HUES6 (cell line): Measurements from ENCODE around the gene SCT.

Source experiments
- H3K27ac ChIP-seq: 2 replicates; pipeline ENCODE4 v1.7.0; 2013; ENCODE audit warnings: low read depth, mild to moderate bottlenecking, low read length, inconsistent platforms
- H3K27me3 ChIP-seq: 2 replicates; pipeline ENCODE4 v1.6.1; 2013; ENCODE audit warnings: low read length; ENCODE audit not compliant: control insufficient read depth, insufficient read depth
- H3K36me3 ChIP-seq: 2 replicates; pipeline ENCODE4 v1.6.1; 2013; ENCODE audit warnings: low read length; ENCODE audit not compliant: control insufficient read depth, insufficient read depth
- H3K4me1 ChIP-seq: 2 replicates; pipeline ENCODE4 v1.6.1; 2013; ENCODE audit warnings: low read length; ENCODE audit not compliant: control insufficient read depth, insufficient read depth
- H3K4me3 ChIP-seq: 2 replicates; pipeline ENCODE4 v1.5.1; 2013; ENCODE audit warnings: low read depth, low read length
- H3K9ac ChIP-seq: one replicate; pipeline ENCODE4 v1.6.1; 2013; ENCODE audit warnings: mild to moderate bottlenecking, low read length
- H3K9me3 ChIP-seq: 2 replicates; pipeline ENCODE4 v1.6.1; 2013; ENCODE audit warnings: low read depth, low read length; ENCODE audit not compliant: control insufficient read depth, insufficient read depth

The SCT gene, protein sequence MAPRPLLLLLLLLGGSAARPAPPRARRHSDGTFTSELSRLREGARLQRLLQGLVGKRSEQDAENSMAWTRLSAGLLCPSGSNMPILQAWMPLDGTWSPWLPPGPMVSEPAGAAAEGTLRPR

DNA sequence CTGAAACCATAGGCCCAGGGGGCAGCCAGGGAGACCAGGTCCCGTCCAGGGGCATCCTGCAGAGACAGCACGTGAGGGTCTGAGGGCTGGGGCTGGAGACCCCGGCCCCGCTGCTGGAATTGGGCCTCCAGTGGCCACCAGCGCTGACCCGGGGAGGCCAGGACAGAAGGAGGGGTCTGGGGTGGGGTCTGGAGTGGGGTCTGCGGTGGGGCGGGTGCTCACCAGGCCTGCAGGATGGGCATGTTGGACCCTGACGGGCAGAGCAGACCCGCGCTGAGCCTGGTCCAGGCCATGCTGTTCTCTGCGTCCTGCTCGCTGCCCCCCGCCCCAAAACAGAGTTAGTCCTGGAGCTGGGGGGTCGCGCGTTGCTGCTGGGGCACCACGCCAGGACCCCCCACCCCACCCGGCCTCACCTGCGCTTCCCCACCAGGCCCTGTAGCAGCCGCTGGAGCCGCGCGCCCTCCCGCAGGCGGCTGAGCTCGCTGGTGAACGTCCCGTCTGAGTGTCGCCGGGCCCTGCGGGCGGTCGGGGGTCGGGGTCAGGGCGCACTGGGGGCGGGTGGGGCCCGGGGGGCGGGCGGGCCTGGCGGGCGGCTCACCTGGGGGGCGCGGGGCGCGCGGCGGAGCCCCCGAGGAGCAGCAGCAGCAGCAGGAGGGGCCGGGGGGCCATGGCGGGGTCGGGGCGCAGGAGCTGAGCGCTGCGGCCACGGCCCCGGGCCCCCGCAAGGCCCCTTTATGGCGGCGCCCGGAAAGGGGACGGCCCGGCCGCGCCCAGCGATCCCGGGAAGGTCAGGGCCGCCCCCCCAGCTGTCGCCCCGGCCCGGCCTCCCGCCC, at the start of gene SCT:
SCT (minus strand) TSS at position 707 of the 833 bp plus-strand sequence; CDS start at position 669, 38 bp downstream.
- Histone ChIP-seq H3K9me3 (no peaks in the 10 kb centered on the region), H3K9ac (no peak within 1 kb of the TSS), H3K4me3 (peak within 1 kb of the TSS; percentile 37; the same call in 1 of the 2 replicates), H3K4me1 (0 out of 2 replicates have a peak, but pooled peaks cover 3% of the 10 kb centered on the region), H3K27ac (no peak within 1 kb of the TSS), H3K36me3 (peaks cover 3% of the 10 kb centered on the region; the same call in 1 of the 2 replicates), H3K27me3 (peaks cover 5% of the 10 kb centered on the region; the same call in 1 of the 2 replicates)

DNA sequence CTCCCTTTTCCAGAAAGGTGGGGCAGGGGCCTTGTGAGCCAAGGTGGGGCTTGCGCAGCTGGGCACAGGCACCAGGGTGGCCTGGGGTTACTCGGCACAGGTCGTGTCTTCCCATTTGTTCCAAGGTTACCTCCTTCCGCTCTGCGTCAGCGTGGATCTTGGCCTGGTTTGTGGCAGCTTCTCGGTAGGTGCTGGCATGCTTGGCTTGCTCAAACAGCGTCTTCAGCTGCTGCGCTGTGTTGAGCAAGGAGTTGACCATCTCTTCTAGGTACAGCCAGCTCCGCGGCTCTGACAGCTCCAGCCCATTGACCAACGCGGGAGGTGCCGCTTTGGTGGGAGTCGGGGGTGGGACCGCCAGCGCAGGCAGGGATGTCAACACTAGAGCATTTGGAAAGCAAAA, 47.4 kb upstream of the SCT start:
- Histone ChIP-seq H3K36me3 (peaks cover 43% of the 10 kb centered on the region), H3K9me3 (no peaks in the 10 kb centered on the region), H3K4me3 (no peak overlapping the region)

DNA sequence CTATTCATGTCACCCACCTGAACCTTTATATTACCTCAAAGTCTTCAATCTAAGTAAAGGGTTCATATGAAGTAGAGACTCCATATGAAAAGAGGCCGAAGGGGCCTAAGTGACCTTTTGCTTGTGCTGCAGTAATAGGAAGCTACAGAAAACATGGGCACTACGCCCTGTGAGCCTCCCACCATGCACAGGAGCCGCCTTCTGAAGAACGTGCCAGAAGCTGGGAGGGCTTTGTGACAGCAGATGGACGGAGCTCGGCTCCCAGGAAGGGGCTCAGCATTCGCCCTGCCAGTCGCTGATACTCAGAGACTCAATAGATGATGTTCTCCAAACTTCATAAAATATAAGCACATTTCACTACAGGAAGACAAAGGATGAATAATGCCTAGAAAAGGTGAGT, 46.9 kb upstream of the SCT start:
- no peak overlapping the region for H3K9ac ChIP-seq
- no peaks in the 10 kb centered on the region for H3K9me3 ChIP-seq
- peaks cover 40% of the 10 kb centered on the region for H3K36me3 ChIP-seq
- H3K4me1 ChIP-seq, result no peaks in the 10 kb centered on the region
- no peak overlapping the region for H3K4me3 ChIP-seq
- no peaks in the 10 kb centered on the region for H3K27me3 ChIP-seq
- no peak overlapping the region for H3K27ac ChIP-seq

More for the DNA sequence above, 47.4 kb upstream of the SCT start:
- Histone ChIP-seq H3K27ac (no peak overlapping the region), H3K9ac (no peak overlapping the region), H3K4me1 (no peaks in the 10 kb centered on the region), H3K27me3 (no peaks in the 10 kb centered on the region)

DNA sequence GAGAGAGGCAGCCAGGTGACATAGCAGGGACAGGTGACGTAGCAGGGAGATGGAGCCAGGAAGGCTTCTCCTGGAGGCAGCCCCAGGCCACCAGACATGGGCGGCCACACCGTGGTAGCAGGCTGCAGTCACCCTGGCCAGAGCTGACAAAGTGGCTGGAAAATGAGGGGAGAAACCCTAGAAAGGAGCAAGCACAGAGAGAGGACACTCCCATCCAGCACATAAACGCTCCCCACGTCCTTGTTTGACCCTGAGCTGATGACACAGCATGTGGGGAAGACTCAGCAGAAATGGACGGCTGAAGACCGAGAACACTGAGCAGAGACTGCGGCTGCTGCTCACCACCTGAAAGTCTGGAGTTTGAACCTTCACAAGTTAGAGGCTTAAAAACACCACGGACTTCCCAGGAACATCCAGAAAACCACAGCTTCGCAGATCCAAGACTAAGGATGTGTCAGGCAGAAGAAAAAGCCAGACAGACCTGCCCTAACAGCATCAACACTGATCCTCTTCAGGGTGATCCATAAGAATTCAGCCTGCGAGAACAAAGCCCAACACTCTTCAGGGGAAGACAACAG, 38.8 kb upstream of the SCT start:
- Histone ChIP-seq H3K4me3 (no peak overlapping the region), H3K9ac (no peak overlapping the region), H3K4me1 (no peaks in the 10 kb centered on the region), H3K36me3 (peaks cover 30% of the 10 kb centered on the region), H3K9me3 (no peaks in the 10 kb centered on the region), H3K27me3 (no peaks in the 10 kb centered on the region), H3K27ac (no peak overlapping the region)

DNA sequence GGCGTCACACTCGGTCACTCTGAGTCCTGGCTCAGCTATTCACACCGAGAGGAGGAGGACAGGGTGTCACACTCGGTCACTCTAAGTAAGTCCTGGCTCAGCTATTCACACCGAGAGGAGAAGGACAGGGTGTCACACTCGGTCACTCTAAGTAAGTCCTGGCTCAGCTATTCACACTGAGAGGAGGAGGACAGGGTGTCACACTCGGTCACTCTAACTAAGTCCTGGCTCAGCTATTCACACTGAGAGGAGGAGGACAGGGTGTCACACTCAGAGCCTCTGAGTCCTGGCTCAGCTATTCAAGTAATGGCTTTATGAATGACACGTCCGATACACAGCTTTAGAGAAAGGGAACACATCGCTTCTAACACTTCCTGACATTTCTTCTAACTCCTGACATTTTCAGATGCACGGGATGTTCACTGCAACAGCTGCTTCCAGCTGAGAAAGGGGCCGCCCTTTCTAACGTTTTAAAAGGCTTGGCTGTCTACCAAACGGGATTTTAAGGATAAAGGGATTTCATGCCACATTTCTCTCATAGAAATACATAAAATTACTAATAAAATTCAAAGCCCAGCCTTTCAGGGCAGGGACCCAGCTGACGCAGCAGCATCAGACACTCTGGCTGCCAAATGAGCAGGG, 38.2 kb upstream of the SCT start:
- H3K27me3 ChIP-seq, result no peaks in the 10 kb centered on the region
- H3K27ac ChIP-seq, result no peak overlapping the region
- peaks cover 36% of the 10 kb centered on the region for H3K36me3 ChIP-seq
- no peak overlapping the region for H3K4me3 ChIP-seq
- H3K4me1 ChIP-seq, result no peaks in the 10 kb centered on the region
- H3K9ac ChIP-seq, result no peak overlapping the region
- H3K9me3 ChIP-seq, result no peaks in the 10 kb centered on the region

DNA sequence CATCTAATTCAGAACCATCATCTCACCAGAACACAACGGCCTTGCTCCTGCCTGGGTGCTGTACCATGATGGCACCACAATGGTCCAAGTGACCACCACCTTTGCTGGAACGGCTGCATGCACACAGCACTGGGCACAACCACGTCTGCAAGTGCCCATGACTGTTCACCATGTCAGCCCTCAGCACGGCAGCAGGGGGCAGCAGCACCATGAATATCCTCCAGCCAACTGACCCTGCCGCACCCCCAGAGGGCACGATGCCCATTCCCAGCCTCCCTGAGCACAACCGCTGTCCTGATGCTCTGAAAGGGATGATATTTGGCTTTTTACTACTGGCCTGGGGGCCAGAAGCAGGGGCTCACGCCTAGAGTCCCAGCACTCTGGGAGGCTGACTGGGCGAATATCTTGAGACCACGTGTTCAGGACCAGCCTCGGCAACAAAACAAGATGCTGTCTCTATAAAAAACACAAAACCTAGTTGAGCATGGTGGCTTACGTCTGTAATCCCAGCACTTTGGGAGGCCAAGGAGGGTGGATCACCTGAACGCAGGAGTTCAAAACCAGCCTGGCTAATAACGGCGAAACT, 35.8 kb upstream of the SCT start:
- no peak overlapping the region for H3K9ac ChIP-seq
- H3K9me3 ChIP-seq, result no peaks in the 10 kb centered on the region
- no peak overlapping the region for H3K4me3 ChIP-seq
- H3K4me1 ChIP-seq, result no peaks in the 10 kb centered on the region
- peaks cover 47% of the 10 kb centered on the region for H3K36me3 ChIP-seq
- H3K27ac ChIP-seq, result no peak overlapping the region
- H3K27me3 ChIP-seq, result no peaks in the 10 kb centered on the region

DNA sequence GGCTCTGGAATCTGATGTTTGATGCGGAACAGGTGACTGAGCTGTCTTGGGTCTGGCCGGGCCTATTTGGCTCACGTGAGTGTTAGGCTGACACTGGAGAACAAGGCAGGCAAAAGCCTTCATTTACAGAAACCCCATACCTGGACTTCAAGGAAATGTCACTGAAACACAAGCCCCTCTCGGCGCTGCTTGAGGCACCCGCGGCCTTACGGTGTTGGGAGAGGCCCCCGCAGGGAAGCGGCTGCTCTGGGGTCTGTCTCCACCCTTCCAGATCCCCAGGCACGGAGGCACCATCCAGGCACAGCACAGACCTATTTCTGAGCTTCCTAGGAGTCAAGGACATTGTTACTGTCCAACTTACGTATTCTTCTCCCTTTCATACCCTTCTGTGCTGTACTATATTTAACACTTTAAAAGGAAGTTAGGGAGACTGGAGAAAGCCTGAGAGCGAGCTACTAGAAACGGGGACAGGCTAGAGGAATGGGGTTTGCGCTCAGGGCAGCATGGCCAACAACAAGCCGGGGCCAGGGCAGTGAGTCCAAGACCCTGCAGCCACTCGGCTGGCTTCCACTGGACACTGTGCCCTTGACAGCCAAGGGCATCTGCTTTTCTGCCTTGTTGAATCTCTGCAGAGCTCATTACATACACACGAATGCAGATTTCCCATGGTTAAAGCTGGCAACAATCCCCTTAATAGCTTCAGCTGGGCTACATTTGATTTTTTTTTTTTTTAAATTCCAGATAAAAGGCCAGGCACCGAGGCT, 33.9 kb upstream of the SCT start:
- H3K36me3 ChIP-seq, result peaks cover 42% of the 10 kb centered on the region
- no peaks in the 10 kb centered on the region for H3K4me1 ChIP-seq
- H3K4me3 ChIP-seq, result no peak overlapping the region
- H3K9ac ChIP-seq, result no peak overlapping the region
- H3K27ac ChIP-seq, result no peak overlapping the region
- no peaks in the 10 kb centered on the region for H3K9me3 ChIP-seq
- H3K27me3 ChIP-seq, result no peaks in the 10 kb centered on the region

DNA sequence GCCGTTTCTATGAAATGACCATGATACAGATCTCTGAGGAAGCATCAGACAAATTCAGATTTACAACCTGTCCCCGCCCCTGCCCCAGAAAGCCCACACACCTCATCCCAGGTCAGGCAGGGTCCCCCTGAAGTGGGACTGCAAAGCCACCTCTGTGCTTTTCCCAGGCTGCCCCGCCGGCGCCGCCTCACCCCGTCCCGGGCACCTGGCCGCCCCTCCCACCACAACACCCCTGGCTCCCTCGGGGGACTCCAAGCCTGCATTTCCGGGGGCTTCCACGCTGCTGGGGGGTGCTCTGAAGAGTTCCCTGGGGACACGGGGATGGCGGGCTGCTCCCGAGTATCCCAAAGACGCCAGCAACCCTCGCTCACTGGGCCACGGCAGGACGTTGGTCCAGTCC, 33.3 kb upstream of the SCT start:
- H3K9ac ChIP-seq, result no peak overlapping the region
- no peaks in the 10 kb centered on the region for H3K4me1 ChIP-seq
- no peaks in the 10 kb centered on the region for H3K27me3 ChIP-seq
- H3K4me3 ChIP-seq, result no peak overlapping the region
- H3K9me3 ChIP-seq, result no peaks in the 10 kb centered on the region
- H3K36me3 ChIP-seq, result peaks cover 37% of the 10 kb centered on the region
- H3K27ac ChIP-seq, result no peak overlapping the region

DNA sequence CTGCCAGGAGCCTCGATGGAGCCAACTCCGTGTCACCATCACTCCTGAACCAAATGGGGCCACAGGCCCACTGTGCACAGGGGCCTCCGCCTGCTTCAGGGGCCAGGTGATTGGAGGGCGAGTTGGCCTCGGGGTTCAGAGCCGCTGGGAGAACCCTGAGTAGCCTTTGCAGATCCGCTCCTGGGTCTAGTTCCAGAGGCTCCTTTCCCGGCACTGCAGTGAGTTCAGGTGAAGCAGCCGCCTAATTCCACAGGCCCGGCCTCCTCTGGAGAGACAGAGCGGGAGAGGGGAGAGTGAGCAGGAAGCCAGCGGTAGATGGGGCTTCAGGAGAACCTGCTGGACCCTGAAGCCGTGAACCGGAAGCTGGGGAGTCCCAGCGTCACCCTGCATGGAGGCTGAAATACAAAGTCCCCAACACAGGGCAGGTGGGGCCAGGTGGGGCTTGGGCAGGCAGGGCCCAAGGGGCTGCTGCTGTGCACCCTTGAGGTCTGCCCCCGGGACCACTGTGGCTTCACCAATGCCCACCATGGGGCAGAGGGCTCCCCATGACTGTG, 32.6 kb upstream of the SCT start:
- no peak overlapping the region for H3K9ac ChIP-seq
- H3K4me3 ChIP-seq, result no peak overlapping the region
- H3K27me3 ChIP-seq, result no peaks in the 10 kb centered on the region
- H3K36me3 ChIP-seq, result peaks cover 37% of the 10 kb centered on the region
- H3K4me1 ChIP-seq, result no peaks in the 10 kb centered on the region
- H3K27ac ChIP-seq, result no peak overlapping the region
- no peaks in the 10 kb centered on the region for H3K9me3 ChIP-seq

DNA sequence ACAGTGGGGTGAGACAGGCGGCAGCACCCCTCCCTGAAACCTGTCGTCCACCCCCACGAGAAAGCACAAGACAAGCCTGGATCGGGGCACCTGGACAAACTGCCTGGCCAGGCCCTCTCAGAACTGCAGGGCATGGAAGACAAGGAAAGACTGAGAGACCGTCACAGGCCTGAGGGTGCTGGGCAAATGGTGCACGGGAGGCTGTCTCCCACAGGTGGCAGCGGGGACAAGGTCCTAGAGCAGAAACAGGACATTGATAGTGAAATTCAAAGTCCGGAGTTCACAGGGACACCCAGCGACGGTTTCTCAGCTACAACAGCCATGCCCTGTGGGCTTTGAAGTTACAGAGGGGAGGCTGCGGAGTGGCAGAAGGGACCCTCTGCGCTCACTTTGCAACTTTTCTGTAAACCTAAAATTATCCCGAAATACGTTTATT, 30.7 kb upstream of the SCT start:
- Histone ChIP-seq H3K27ac (no peak overlapping the region), H3K36me3 (peaks cover 36% of the 10 kb centered on the region), H3K9me3 (no peaks in the 10 kb centered on the region), H3K4me1 (no peaks in the 10 kb centered on the region), H3K9ac (no peak overlapping the region), H3K27me3 (no peaks in the 10 kb centered on the region), H3K4me3 (no peak overlapping the region)
